Stimulated activated naive CD8-positive, alpha-beta T cell treated with anti-CD3 and anti-CD28 coated beads, Interleukin-15, Interleukin-2, amounts not matched to agents 100 ng/mL and 50 ng/mL, for 24 hours (primary cell): ENCODE measurements around the gene CCDC33.

Experiments
- H3K27ac Mint-ChIP-seq: one replicate; pipeline ENCODE4 v1.8.0; 2021; ENCODE audit warnings: mild to moderate bottlenecking, mixed read lengths
- H3K27me3 Mint-ChIP-seq: one replicate; pipeline ENCODE4 v1.8.0; 2021; ENCODE audit warnings: mixed read lengths
- H3K36me3 Mint-ChIP-seq: one replicate; pipeline ENCODE4 v1.8.0; 2021; ENCODE audit warnings: low read depth, mixed read lengths
- H3K4me1 Mint-ChIP-seq: one replicate; pipeline ENCODE4 v1.8.0; 2021; ENCODE audit warnings: low read depth, mixed read lengths
- H3K4me3 Mint-ChIP-seq: one replicate; pipeline ENCODE4 v1.8.0; 2021; ENCODE audit warnings: mild to moderate bottlenecking, mixed read lengths
- H3K9me3 Mint-ChIP-seq: one replicate; pipeline ENCODE4 v1.8.0; 2021; ENCODE audit warnings: mixed read lengths

Gene CCDC33

GRCh38 chr15:74269362-74270035, 33.4 kb downstream of the CCDC33 start:
- Mint-ChIP-seq H3K4me1 (no peaks in the 10 kb centered on the region), H3K27me3 (peaks cover 28% of the 10 kb centered on the region), H3K36me3 (no peaks in the 10 kb centered on the region), H3K9me3 (no peaks in the 10 kb centered on the region), H3K27ac (no peak overlapping the region), H3K4me3 (no peak overlapping the region)

- no peaks in the 10 kb centered on the region for H3K9me3 Mint-ChIP-seq
These were observed 34.0 kb downstream of the CCDC33 start for GRCh38 chr15:74270155-74270554.

GRCh38 chr15:74270854-74271520, 34.9 kb downstream of the CCDC33 start:
- Mint-ChIP-seq H3K9me3 (no peaks in the 10 kb centered on the region), H3K27ac (no peak overlapping the region), H3K4me3 (no peak overlapping the region), H3K4me1 (no peaks in the 10 kb centered on the region), H3K36me3 (no peaks in the 10 kb centered on the region), H3K27me3 (peaks cover 23% of the 10 kb centered on the region)

More at GRCh38 chr15:74270155-74270554, 34.0 kb downstream of the CCDC33 start:
- Mint-ChIP-seq H3K36me3 (no peaks in the 10 kb centered on the region), H3K27ac (no peak overlapping the region), H3K4me1 (no peaks in the 10 kb centered on the region), H3K27me3 (peaks cover 26% of the 10 kb centered on the region), H3K4me3 (no peak overlapping the region)

- H3K27me3 Mint-ChIP-seq, result peaks cover 19% of the 10 kb centered on the region
- H3K36me3 Mint-ChIP-seq, result no peaks in the 10 kb centered on the region
- no peaks in the 10 kb centered on the region for H3K4me1 Mint-ChIP-seq
- no peak overlapping the region for H3K4me3 Mint-ChIP-seq
- no peaks in the 10 kb centered on the region for H3K9me3 Mint-ChIP-seq
- H3K27ac Mint-ChIP-seq, result no peak overlapping the region
These were observed 36.7 kb downstream of the CCDC33 start for GRCh38 chr15:74272812-74273211.

- H3K4me3 Mint-ChIP-seq, result no peak overlapping the region
- no peaks in the 10 kb centered on the region for H3K4me1 Mint-ChIP-seq
- H3K27me3 Mint-ChIP-seq, result peaks cover 16% of the 10 kb centered on the region
- H3K36me3 Mint-ChIP-seq, result no peaks in the 10 kb centered on the region
- no peaks in the 10 kb centered on the region for H3K9me3 Mint-ChIP-seq
- H3K27ac Mint-ChIP-seq, result no peak overlapping the region
These were observed 38.4 kb downstream of the CCDC33 start for GRCh38 chr15:74274470-74275038.

GRCh38 chr15:74275957-74276356, 39.8 kb downstream of the CCDC33 start:
- H3K4me3 Mint-ChIP-seq, result no peak overlapping the region
- no peaks in the 10 kb centered on the region for H3K9me3 Mint-ChIP-seq
- H3K27me3 Mint-ChIP-seq, result peaks cover 13% of the 10 kb centered on the region
- H3K27ac Mint-ChIP-seq, result no peak overlapping the region
- H3K4me1 Mint-ChIP-seq, result no peaks in the 10 kb centered on the region
- H3K36me3 Mint-ChIP-seq, result no peaks in the 10 kb centered on the region

GRCh38 chr15:74276560-74276959, 40.4 kb downstream of the CCDC33 start:
- Mint-ChIP-seq H3K9me3 (no peaks in the 10 kb centered on the region), H3K4me1 (no peaks in the 10 kb centered on the region), H3K27me3 (peaks cover 8% of the 10 kb centered on the region), H3K4me3 (no peak overlapping the region), H3K36me3 (no peaks in the 10 kb centered on the region), H3K27ac (no peak overlapping the region)

GRCh38 chr15:74277242-74277810, 41.2 kb downstream of the CCDC33 start:
- H3K4me3 Mint-ChIP-seq, result no peak overlapping the region
- no peaks in the 10 kb centered on the region for H3K36me3 Mint-ChIP-seq
- no peaks in the 10 kb centered on the region for H3K9me3 Mint-ChIP-seq
- no peaks in the 10 kb centered on the region for H3K4me1 Mint-ChIP-seq
- peaks cover 8% of the 10 kb centered on the region for H3K27me3 Mint-ChIP-seq
- no peak overlapping the region for H3K27ac Mint-ChIP-seq

GRCh38 chr15:74278207-74278606, 42.1 kb downstream of the CCDC33 start:
- no peak overlapping the region for H3K4me3 Mint-ChIP-seq

GRCh38 chr15:74281147-74282133, 45.3 kb downstream of the CCDC33 start:
- Mint-ChIP-seq H3K27me3 (peaks cover 8% of the 10 kb centered on the region), H3K9me3 (no peaks in the 10 kb centered on the region), H3K4me1 (no peaks in the 10 kb centered on the region), H3K27ac (no peak overlapping the region), H3K4me3 (no peak overlapping the region), H3K36me3 (no peaks in the 10 kb centered on the region)

More at GRCh38 chr15:74278207-74278606, 42.1 kb downstream of the CCDC33 start:
- no peak overlapping the region for H3K27ac Mint-ChIP-seq
- H3K27me3 Mint-ChIP-seq, result peaks cover 8% of the 10 kb centered on the region
- H3K9me3 Mint-ChIP-seq, result no peaks in the 10 kb centered on the region
- no peaks in the 10 kb centered on the region for H3K4me1 Mint-ChIP-seq
- H3K36me3 Mint-ChIP-seq, result no peaks in the 10 kb centered on the region

GRCh38 chr15:74283368-74283767, 47.2 kb downstream of the CCDC33 start:
- H3K4me1 Mint-ChIP-seq, result no peaks in the 10 kb centered on the region
- peaks cover 8% of the 10 kb centered on the region for H3K27me3 Mint-ChIP-seq
- no peak overlapping the region for H3K27ac Mint-ChIP-seq
- no peaks in the 10 kb centered on the region for H3K36me3 Mint-ChIP-seq
- H3K9me3 Mint-ChIP-seq, result no peaks in the 10 kb centered on the region
- H3K4me3 Mint-ChIP-seq, result no peak overlapping the region

- no peak overlapping the region for H3K4me3 Mint-ChIP-seq
- no peak overlapping the region for H3K27ac Mint-ChIP-seq
- H3K4me1 Mint-ChIP-seq, result peaks cover 24% of the 10 kb centered on the region
- peaks cover 22% of the 10 kb centered on the region for H3K27me3 Mint-ChIP-seq
- H3K36me3 Mint-ChIP-seq, result no peaks in the 10 kb centered on the region
- H3K9me3 Mint-ChIP-seq, result no peaks in the 10 kb centered on the region
These were observed 53.5 kb downstream of the CCDC33 start for GRCh38 chr15:74289671-74290070.

- H3K36me3 Mint-ChIP-seq, result no peaks in the 10 kb centered on the region
- peaks cover 24% of the 10 kb centered on the region for H3K4me1 Mint-ChIP-seq
- H3K27ac Mint-ChIP-seq, result peak overlapping the region; percentile 91
- no peak overlapping the region for H3K4me3 Mint-ChIP-seq
- H3K27me3 Mint-ChIP-seq, result peaks cover 30% of the 10 kb centered on the region
- no peaks in the 10 kb centered on the region for H3K9me3 Mint-ChIP-seq
These were observed 54.5 kb downstream of the CCDC33 start for GRCh38 chr15:74290645-74291044.
